ENCODE results near the gene KRTAP19-3. TPM values are rescaled to one million over a fixed set of nuclear protein-coding genes. Genes with fewer than 3 reads are reported as not detected.

Gene KRTAP19-3
- total and polyA plus RNA-seq, 2 of the 13 experiments (the other 11 are each of a cell fraction or from before 2014, with no cell fraction given): not detected

DNA sequence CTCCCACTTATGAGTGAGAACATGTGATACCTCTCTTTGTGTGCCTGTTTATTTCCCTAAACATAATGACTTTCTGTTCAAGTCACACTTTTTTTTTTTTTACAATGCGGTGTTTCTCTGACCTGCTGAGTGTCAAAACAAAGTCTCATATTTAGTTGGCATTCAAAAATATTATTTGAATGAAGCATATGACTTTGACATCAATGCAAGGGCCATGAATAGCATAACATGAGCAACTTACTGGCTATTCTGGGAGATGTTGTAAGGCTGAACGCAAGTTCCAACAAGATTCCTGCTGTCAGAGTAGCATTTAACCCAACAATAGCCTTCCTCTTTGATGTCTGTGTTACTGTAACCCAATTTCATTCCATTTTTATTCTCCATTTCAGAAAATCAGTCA is 9.7 kb downstream of the KRTAP19-3 start:
- H3K4me2 ChIP-seq (ENCODE audit: low read depth, low read length): no peak overlapping the region
- no peak for ATAC-seq
- ChIA-PET CTCF (ENCODE audit: low intra/inter-chr PET ratio, low total read pairs) (no interaction called here), POLR2A (no interaction called here)
- no peaks in the 10 kb centered on the region for H3K4me1 ChIP-seq (ENCODE audit: insufficient read depth, low read length)
- WGBS (ENCODE audit: low lambda C conversion rate): 5% methylated on average over 2 of the region's 2 CpGs
- H3K27me3 ChIP-seq (ENCODE audit: control insufficient read depth in 1 of 2, insufficient read depth in 2 of 2, low read length in 2 of 2): no peaks in the 10 kb centered on the region
- no peak for DNase-seq (ENCODE audit: low spot score)
- H3K9me3 ChIP-seq (ENCODE audit: low read length): peaks cover 87% of the 10 kb centered on the region
- H3K4me3 ChIP-seq (replicated peaks in 1 of 3; ENCODE audit: insufficient read depth in 1 of 3, low read depth in 2 of 3, low read length in 3 of 3): no peak overlapping the region
- H2AFZ ChIP-seq (ENCODE audit: low read length): no peak overlapping the region
- no peak overlapping the region for H3K27ac ChIP-seq (ENCODE audit: extremely low read length, insufficient read depth, low read length)
- in situ Hi-C loops (cut with HindIII; ENCODE audit: extremely low pct_ligation_motif_present, low pct_unique_long_range_greater_than_20kb): no loop called here
- intact Hi-C loops (cut with micrococcal nuclease; ENCODE audit: unreplicated experiment): no loop called here
- H3K79me2 ChIP-seq (ENCODE audit: insufficient read depth, low read length): no peaks in the 10 kb centered on the region
- TF ChIP-seq EP300 (IDR thresholded peaks at IDR 0.05; ENCODE audit: low read depth in 2 of 2, low read length in 2 of 2) (no peak), EP300 (CRISPR knock-in tag; IDR thresholded peaks at IDR 0.05; ENCODE audit: borderline replicate concordance) (no peak), GTF2F1 (IDR thresholded peaks at IDR 0.05; ENCODE audit: low read length) (no peak), ZNF891 (CRISPR knock-in tag; IDR thresholded peaks at IDR 0.05) (no peak), ZXDC (CRISPR knock-in tag; IDR thresholded peaks at IDR 0.05) (no peak), DNMT3B (CRISPR knock-in tag; conservative IDR thresholded peaks at IDR 0.05) (no peak), ZFP82 (CRISPR knock-in tag; IDR thresholded peaks at IDR 0.05; ENCODE audit: borderline replicate concordance) (no peak), RBFOX2 (IDR thresholded peaks at IDR 0.05; ENCODE audit: low read depth, low read length) (no peak), RAD21 (CRISPR knock-in tag; IDR thresholded peaks at IDR 0.05) (no peak), REL (CRISPR knock-in tag; conservative IDR thresholded peaks at IDR 0.05) (no peak), POGK (CRISPR knock-in tag; conservative IDR thresholded peaks at IDR 0.05) (no peak), ZNF772 (CRISPR knock-in tag; IDR thresholded peaks at IDR 0.05) (no peak), ZNF768 (CRISPR knock-in tag; IDR thresholded peaks at IDR 0.05) (no peak), GATA4 (IDR thresholded peaks at IDR 0.05; ENCODE audit: borderline replicate concordance, low read depth) (no peak), FLYWCH1 (CRISPR knock-in tag; IDR thresholded peaks at IDR 0.05) (no peak), ZFP1 (CRISPR knock-in tag; IDR thresholded peaks at IDR 0.05) (no peak), ZBTB3 (CRISPR knock-in tag; IDR thresholded peaks at IDR 0.05; ENCODE audit: borderline replicate concordance, low read depth) (no peak), PREB (CRISPR knock-in tag; IDR thresholded peaks at IDR 0.05) (no peak), NBN (conservative IDR thresholded peaks at IDR 0.05) (no peak), NAIF1 (CRISPR knock-in tag; IDR thresholded peaks at IDR 0.05; ENCODE audit: borderline replicate concordance) (no peak)
- no peaks in the 10 kb centered on the region for H4K20me1 ChIP-seq (ENCODE audit: insufficient read depth, low read length)
- H3K36me3 ChIP-seq (replicated peaks in 1 of 2; ENCODE audit: control insufficient read depth in 1 of 2, insufficient read depth in 2 of 2, low read length in 2 of 2): no peaks in the 10 kb centered on the region
- H3K9ac ChIP-seq (ENCODE audit: insufficient read depth, low read depth, low read length): no peak overlapping the region
- no peak for FAIRE-seq
- no TSS peak for BruUV-seq (replicated peaks)
